NCI-H69 (cell line): ENCODE results near the gene CNTRL.
"Not testable (repeated sequence)": the region's sequence is repeated elsewhere in the genome, so short reads cannot be mapped to it uniquely, and the experiment has no call there.

ENCODE experiments used
- DNase-seq: peaks from one replicate; lab custom pipeline; 2025; lab: John Stamatoyannopoulos, UW

Gene CNTRL

GRCh38 chr9:121074370-121075250 is at the start of gene CNTRL:
CNTRL (plus strand) TSS chr9:121074955; CDS start chr9:121088327, 13,372 bp downstream.
- DNase-seq, result peak; percentile 98

GRCh38 chr9:121026260-121026691 is 48.5 kb upstream of the CNTRL start:
- DNase-seq, result no peak

DNA sequence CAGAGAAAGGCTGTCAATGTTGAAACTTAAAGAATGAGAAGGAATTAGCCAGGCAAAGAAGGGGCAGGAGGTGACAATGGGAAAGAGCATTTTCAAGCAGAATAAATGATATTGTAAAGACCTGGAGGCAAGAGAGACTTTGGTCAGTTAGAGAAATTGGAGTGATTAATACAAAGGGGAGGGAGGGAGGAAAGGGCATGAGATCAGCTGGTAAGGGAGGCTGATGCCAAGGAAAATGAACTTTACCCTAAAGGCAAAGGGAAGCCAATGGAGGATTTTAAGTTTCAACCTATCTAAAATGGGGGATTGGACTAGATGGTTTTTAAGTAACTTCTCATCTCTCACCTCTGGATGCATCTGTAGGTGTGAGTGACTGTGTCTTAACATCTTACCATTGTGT is 48.0 kb upstream of the CNTRL start:
- DNase-seq, result no peak

DNA sequence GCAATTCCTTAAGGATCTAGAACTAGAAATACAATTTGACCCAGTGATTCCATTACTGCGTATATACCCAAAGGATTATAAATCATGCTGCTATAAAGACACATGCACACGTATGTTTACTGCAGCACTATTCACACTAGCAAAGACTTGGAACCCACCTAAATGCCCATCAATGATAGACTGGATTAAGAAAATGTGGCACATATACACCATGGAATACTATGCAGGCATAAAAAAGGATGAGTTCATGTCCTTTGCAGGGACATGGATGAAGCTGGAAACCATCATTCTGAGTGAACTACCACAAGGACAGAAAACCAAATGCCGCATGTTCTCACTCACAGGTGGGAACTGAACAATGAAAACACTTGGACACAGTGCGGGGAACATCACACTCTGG is 46.5 kb upstream of the CNTRL start:
- DNase-seq, result not testable (repeated sequence)

DNA sequence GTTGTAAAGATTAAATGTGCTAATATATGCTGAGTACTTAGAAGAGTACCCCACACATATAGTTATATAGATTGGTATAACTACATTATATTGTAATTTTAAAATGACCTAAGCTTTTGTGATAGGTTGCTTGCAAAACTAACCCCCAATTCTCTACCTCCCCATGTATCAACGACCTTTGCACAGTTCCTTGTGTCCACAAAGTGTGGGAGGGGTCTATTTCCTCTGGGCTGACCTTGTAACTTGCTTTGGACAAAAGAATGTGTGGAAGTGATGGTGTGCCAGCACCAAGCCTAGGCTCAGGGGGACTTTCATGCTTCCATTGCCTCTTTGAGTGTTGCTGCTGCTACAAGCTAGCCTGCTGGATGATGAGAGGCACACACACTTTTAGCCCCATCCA is 45.3 kb upstream of the CNTRL start:
- DNase-seq, result no peak

- DNase-seq, result no peak
Measured at GRCh38 chr9:121034529-121034928, 40.2 kb upstream of the CNTRL start.

- DNase-seq, result not testable (repeated sequence)
Measured at GRCh38 chr9:121035717-121036116, 39.0 kb upstream of the CNTRL start.

GRCh38 chr9:121038362-121038761 is 36.4 kb upstream of the CNTRL start:
- no peak for DNase-seq

- DNase-seq, result no peak
Measured at GRCh38 chr9:121038804-121039203, 36.0 kb upstream of the CNTRL start.

DNA sequence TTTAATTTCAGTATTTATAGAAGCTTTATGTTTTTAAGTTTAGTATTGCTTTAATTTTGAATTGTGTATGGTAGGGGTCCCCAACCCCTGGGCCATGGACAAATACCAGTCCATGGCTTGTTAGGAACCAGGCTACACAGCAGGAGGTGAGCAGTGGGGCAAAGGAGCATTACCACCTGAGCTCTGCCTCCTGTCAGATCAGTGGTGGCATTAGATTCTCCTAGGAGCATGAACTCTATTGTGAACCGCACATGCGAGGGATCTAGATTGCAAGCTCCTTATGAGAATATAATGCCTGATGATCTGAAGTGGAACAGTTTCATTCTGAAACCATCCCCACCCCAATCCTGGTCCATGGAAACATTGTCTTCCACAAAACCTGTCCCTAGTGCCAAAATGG is 26.6 kb upstream of the CNTRL start:
- DNase-seq, result no peak

DNA sequence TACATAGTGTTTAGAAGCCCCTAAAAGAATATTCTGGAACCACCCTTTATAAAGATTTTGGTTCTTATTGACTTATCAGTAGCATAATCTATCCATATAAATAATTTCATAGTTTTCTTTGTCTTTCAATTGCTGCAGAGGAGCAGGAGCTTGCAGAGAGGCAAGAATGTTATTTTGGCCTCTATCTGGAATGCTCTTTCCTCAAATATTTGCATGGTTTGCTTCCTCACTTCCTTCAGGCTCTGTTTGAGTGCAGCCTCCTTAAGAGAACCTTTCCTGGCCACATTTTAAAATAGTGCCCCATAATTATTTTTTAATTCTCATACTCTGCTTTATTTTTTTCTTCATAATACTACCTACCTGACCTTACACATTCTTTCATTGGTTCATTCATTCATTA is 26.1 kb upstream of the CNTRL start:
- no peak for DNase-seq

- no peak for DNase-seq
Measured at GRCh38 chr9:121050128-121050988, 24.4 kb upstream of the CNTRL start, which contains the start of gene C5. C5 (minus strand) TSS chr9:121050275; CDS start chr9:121050246, 29 bp downstream.

GRCh38 chr9:121053544-121053943 is 21.2 kb upstream of the CNTRL start:
- DNase-seq, result no peak

DNA sequence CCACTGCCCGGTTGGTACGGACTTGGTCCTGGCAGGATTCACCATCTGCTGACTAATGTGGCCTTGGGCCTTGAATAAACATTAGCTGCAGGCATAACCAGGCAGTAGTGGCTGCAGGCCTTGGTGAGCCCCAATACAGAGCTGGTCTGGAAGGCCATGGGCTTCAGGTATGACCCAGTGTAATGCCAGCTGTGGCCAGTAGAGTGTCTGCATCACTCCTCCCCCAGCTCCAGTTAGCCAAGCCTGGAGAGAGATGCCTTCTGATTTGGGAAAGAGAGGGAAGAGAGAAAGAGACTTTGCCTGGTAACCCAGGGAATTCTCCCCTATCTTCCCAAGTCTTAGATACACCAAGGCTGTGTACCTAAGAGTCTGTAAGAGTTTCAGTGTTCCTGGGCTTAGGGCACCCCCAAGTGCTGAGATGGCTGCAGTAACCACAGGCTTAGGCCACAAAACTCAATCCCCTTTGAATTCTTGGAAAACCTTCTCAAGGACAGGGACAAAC is 19.1 kb upstream of the CNTRL start:
- peak; percentile 15 for DNase-seq

- DNase-seq, result no peak
Measured at GRCh38 chr9:121057821-121058220, 16.9 kb upstream of the CNTRL start.

DNA sequence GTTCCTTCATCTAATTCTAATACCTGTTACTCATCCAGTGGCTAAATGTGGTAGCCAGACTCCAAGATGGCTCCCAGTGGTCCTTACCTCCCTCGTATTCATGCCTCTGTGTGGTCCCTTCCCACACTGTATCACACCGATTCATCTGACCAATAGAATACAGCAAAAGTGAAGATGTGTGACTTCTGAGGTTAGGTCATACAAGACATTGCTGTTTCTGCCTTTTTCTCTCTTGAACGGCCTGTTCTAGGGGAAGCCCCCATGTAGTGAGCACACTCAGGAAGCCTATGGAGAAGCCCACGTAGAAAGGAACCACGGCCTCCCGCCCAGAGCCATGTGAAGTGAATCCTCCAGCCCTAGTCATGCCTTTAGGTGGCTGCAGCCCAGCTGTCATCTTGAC is 15.2 kb upstream of the CNTRL start:
- DNase-seq, result no peak

- peak; percentile 84 for DNase-seq
Measured at GRCh38 chr9:121059998-121060636, 14.6 kb upstream of the CNTRL start.

DNA sequence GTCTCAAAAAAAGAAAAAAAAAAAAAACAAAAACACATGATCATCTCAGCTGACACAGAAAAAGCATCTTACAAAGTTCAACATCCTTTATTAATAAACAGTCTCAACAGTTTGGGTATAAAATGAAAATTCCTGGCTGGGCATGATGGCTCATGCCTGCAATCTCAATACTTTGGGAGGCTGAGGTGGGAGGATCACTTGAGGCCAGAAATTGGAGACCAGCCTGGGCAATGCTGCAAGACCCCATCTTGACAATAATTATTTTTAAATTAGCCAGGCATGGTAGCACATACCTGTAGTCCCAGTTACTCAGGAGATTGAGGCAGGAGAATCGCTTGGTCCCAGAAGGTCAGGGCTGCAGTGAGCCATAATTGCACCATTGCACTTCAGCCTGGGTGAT is 7.9 kb upstream of the CNTRL start:
- DNase-seq, result no peak

DNA sequence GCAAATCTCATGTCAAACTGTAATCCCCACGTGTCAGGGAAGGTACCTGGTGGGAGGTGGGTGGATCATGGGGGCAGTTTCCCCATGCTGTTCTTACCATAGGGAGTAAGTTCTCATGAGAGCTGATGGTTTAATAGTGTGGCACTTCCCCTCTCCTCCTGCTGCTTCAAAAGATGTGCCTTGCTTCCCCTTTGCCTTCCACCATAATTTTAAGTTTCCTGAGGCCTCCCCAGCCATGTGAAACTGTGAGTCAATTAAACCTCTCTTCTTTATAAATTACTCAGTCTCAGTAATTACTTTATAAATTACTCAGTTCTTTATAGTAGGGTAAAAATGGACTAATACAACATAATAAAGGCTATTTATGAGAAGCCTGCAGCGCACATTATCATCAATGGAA is 7.1 kb upstream of the CNTRL start:
- no peak for DNase-seq

- DNase-seq, result no peak
Measured at GRCh38 chr9:121069396-121069795, 5.4 kb upstream of the CNTRL start.

GRCh38 chr9:121071370-121071755 is 3.4 kb upstream of the CNTRL start:
- no peak for DNase-seq

DNA sequence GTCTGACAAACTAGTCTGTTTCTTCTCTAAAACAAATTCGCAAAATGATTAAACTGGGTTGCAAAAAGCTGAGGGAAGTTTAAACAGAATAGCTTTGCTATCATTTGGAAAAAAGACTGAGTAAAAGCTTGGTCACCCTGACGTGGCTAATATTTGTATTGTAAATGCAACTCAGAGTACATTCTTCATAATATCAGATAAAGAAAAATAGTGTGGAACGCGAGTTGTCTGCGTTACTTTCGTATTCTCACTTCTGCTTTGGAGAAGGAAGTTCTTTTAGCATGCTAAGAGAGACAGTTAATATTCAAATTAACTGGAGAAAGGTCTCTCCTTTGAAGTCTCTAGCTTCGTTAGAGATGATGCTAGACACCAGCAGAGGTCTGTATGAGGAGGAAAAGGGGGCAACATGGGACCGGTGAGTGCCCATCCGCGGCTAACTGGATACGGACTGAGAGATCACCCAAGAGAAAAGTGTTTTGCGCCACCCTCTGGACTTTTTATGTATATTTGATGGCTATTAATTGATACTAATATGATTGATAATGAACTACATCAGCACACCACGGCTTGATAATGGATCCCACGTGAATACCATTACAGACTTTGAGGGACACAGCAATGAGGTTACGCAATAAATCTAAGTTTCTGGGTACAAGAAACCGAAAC is 2.9 kb upstream of the CNTRL start:
- peak; percentile 23 for DNase-seq
